Smooth muscle cell (in vitro differentiated cells): Measurements from ENCODE around the gene KRTAP10-6. TPM values are rescaled to one million over a fixed set of nuclear protein-coding genes. Genes with fewer than 3 reads are reported as not detected.

Experiments used
- DNase-seq: peaks from one replicate; lab custom pipeline; 2025; ENCODE audit not compliant: unreplicated experiment; lab: John Stamatoyannopoulos, UW
- H2AFZ ChIP-seq: fragments of 200-600 bp; sonication (generic); 2 replicates; pipeline ENCODE4 v1.6.0; 2016; ENCODE audit warnings: antibody characterized with exemption, low read depth, mild to moderate bottlenecking
- H3F3A ChIP-seq: fragments of 200-600 bp; sonication (generic); 2 replicates; pipeline ENCODE4 v1.6.0; 2017; ENCODE audit warnings: antibody characterized with exemption, low read depth
- H3K27ac ChIP-seq: fragments of 200-600 bp; sonication (generic); 2 replicates; pipeline ENCODE4 v1.5.1; 2016; ENCODE audit warnings: low read depth, mild to moderate bottlenecking
- H3K27me3 ChIP-seq: fragments of 200-600 bp; sonication (generic); 2 replicates; pipeline ENCODE4 v1.6.1; 2016; ENCODE audit warnings: low read depth, mild to moderate bottlenecking
- H3K36me3 ChIP-seq: fragments of 200-600 bp; sonication (generic); 2 replicates; pipeline ENCODE4 v1.5.1; 2016; ENCODE audit warnings: low read depth
- H3K4me1 ChIP-seq: fragments of 200-600 bp; sonication (generic); 2 replicates; pipeline ENCODE4 v1.5.1; 2016; ENCODE audit warnings: low read depth
- H3K4me2 ChIP-seq: fragments of 200-600 bp; sonication (generic); 2 replicates; pipeline ENCODE4 v1.6.0; 2016; ENCODE audit warnings: mild to moderate bottlenecking
- H3K4me3 ChIP-seq: fragments of 200-600 bp; sonication (generic); 2 replicates; pipeline ENCODE4 v1.5.1; 2016; ENCODE audit warnings: mild to moderate bottlenecking
- H3K79me2 ChIP-seq: fragments of 200-600 bp; sonication (generic); 2 replicates; pipeline ENCODE4 v1.6.0; 2016; ENCODE audit warnings: low read depth, mild to moderate bottlenecking
- H3K9ac ChIP-seq: fragments of 200-600 bp; sonication (generic); 2 replicates; pipeline ENCODE4 v1.6.0; 2016; ENCODE audit warnings: low read depth
- H3K9me3 ChIP-seq: fragments of 200-600 bp; sonication (generic); replicated peaks from 2 replicates; pipeline ENCODE4 v1.5.1; 2016; ENCODE audit warnings: low read depth
- H4K20me1 ChIP-seq: fragments of 200-600 bp; sonication (generic); 2 replicates; pipeline ENCODE4 v1.6.0; 2016; ENCODE audit warnings: low read depth
- WGBS: methylation state at CpG from one replicate; pipeline ENCODE4 v1.1.7; 2016; ENCODE audit warnings: low lambda C conversion rate; 5-methylcytosine and 5-hydroxymethylcytosine counted together
- polyA plus RNA-seq: library from polyadenylated mRNA; unstranded; fragments of >200 nt; fragmentation: Nextera tagmentation; extraction: Ambion mirVana; gene quantifications from 2 replicates; pipeline ENCODE4 v1.2.1, GENCODE V29; 2016
- total RNA-seq: library from RNA; depleted of rRNA; stranded (reverse); fragments of >200 nt; gene quantifications from 2 replicates; pipeline ENCODE4 v1.2.3, GENCODE V29; 2014
- TF ChIP-seq, protein P1 (sequence below): fragments of 200-600 bp; sonication (generic); IDR thresholded peaks from 2 replicates; pipeline ENCODE4 v1.5.1; 2017; ENCODE audit warnings: borderline replicate concordance, mild to moderate bottlenecking, antibody characterized with exemption; ENCODE audit not compliant: insufficient read depth, poor library complexity, severe bottlenecking

KRTAP10-6 gene
- total and polyA plus RNA-seq, 2 experiments from 2014 or later: 0.38 TPM; not detected in 1

DNA sequence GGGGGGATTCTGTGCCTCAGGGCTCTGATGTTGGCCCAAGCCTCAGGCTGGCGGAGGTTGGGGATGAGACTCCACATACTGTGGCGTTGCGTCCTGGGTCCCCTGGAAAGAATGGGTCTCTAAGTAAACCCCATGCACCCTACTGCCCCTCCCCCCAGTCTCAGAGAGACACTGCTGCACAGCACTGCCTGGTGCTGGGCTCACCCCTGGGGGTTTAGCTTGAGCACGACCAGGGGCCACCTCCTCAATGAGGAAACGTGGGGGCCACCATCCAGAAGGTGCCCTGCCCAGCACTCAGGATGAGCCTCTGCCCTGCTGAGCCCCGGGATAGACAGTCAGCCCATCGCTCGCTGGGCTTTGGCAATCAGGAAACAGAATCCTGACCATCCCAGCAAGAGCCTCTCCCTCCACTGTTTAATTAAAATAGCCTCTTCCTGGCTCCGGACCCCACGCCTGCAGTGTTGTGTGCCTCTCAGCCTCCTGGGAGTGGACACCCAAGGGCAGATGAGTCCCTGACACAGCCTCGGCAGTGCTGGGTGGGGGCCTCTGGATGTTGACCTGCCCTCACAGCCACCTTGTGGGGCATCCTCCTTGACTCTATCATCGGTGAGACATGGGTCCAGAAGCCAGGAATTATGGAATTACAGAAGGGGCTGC is 22.3 kb downstream of the KRTAP10-6 start:
- Histone ChIP-seq H3K9me3 (no peaks in the 10 kb centered on the region), H3K4me1 (no peaks in the 10 kb centered on the region), H3K27ac (no peak overlapping the region), H3K4me2 (no peak overlapping the region), H3K9ac (no peak overlapping the region), H3K36me3 (no peaks in the 10 kb centered on the region), H3K27me3 (no peaks in the 10 kb centered on the region), H3K4me3 (no peak overlapping the region), H4K20me1 (no peaks in the 10 kb centered on the region), H3F3A (no peaks in the 10 kb centered on the region), H2AFZ (no peak overlapping the region), H3K79me2 (no peaks in the 10 kb centered on the region)
- TF ChIP-seq, protein P1, sequence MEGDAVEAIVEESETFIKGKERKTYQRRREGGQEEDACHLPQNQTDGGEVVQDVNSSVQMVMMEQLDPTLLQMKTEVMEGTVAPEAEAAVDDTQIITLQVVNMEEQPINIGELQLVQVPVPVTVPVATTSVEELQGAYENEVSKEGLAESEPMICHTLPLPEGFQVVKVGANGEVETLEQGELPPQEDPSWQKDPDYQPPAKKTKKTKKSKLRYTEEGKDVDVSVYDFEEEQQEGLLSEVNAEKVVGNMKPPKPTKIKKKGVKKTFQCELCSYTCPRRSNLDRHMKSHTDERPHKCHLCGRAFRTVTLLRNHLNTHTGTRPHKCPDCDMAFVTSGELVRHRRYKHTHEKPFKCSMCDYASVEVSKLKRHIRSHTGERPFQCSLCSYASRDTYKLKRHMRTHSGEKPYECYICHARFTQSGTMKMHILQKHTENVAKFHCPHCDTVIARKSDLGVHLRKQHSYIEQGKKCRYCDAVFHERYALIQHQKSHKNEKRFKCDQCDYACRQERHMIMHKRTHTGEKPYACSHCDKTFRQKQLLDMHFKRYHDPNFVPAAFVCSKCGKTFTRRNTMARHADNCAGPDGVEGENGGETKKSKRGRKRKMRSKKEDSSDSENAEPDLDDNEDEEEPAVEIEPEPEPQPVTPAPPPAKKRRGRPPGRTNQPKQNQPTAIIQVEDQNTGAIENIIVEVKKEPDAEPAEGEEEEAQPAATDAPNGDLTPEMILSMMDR: no peak
- WGBS: 93% methylated on average over 10 of the region's 12 CpGs
- no peak for DNase-seq

DNA sequence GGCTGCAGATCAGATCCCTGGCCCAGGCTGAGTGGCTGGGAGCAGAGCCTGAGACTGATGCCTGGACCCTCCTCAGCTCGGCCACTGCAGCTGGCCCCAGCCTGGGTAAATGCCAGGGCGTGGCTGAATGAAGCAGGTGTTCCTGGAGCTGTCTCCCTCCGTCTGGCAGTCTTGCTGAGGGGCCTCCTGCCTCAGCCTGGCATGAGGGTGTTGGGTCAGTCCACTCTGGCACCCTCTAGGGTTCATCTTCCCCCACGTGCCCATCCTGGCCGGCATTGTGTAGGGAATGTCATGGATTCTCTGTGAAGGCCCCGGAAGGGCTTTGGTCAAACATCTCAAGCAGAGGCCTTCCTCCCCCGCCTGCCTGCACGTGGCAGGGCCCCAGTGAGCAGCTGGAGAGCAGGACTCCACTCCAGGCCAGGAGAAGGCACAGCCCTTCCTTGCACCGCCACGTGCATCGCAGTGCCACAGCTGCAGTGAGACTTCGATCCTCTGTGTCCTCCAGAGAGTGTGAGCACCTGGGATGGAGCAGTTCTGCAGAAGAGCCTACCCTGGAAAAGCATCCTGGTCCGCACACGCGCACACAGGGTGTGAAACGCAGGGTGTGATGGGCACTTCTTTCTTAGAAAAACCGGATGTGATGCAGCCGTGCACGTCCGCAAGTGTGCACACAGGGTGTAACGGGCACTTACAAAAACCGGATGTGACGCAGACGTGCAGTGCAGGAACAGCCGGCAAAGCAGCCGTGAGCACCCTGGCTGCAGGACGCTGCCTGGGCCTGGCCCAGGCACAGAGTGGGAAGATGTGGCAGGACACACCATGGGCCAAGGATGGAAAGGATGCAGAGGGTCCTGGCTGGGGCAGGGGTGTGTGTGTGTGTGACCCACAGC is 23.4 kb downstream of the KRTAP10-6 start:
- Histone ChIP-seq H3F3A (no peaks in the 10 kb centered on the region), H3K4me1 (no peaks in the 10 kb centered on the region), H3K4me3 (no peak overlapping the region), H3K27ac (no peak overlapping the region), H4K20me1 (no peaks in the 10 kb centered on the region), H3K27me3 (no peaks in the 10 kb centered on the region), H3K36me3 (no peaks in the 10 kb centered on the region), H2AFZ (no peak overlapping the region), H3K4me2 (no peak overlapping the region), H3K9ac (no peak overlapping the region), H3K79me2 (no peaks in the 10 kb centered on the region), H3K9me3 (no peaks in the 10 kb centered on the region)
- TF ChIP-seq, protein P1: no peak
- WGBS: 88% methylated on average over 26 of the region's 27 CpGs
- DNase-seq: no peak

DNA sequence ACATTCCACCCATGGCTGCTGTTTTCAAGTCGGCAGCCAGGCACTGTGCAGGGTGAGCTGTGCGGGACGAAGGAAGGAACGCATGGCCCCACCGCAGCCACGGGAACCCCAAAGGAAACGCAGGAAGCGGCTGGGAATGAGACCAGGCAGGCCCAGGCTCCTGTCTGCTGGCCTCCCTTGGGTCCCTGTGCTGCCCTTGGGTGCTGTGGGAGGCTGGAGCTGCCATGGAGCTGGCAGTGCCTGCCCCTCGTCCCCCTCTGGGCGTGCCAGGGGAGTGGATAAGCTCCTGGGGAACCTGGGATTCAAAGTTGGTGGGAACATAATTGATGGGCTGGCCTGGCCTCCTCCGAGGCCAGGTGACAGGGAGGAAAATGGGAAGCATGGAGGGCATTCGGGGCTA is 24.0 kb downstream of the KRTAP10-6 start:
- no peaks in the 10 kb centered on the region for H3K27me3 ChIP-seq
- H3K27ac ChIP-seq: no peak overlapping the region
- H3K36me3 ChIP-seq: no peaks in the 10 kb centered on the region
- WGBS: 93% methylated on average over 12 of the region's 12 CpGs
- no peaks in the 10 kb centered on the region for H4K20me1 ChIP-seq
- no peak overlapping the region for H3K9ac ChIP-seq
- DNase-seq: no peak
- H3K4me2 ChIP-seq: no peak overlapping the region
- H3F3A ChIP-seq: no peaks in the 10 kb centered on the region
- no peak overlapping the region for H3K4me3 ChIP-seq
- H3K4me1 ChIP-seq: no peaks in the 10 kb centered on the region
- no peaks in the 10 kb centered on the region for H3K9me3 ChIP-seq
- H2AFZ ChIP-seq: no peak overlapping the region
- H3K79me2 ChIP-seq: no peaks in the 10 kb centered on the region
- TF ChIP-seq, protein P1: no peak
